Keratinocyte (primary cell): ENCODE data around the gene LEKR1. TPM values are rescaled to one million over a fixed set of nuclear protein-coding genes. Genes with fewer than 3 reads are reported as not detected.

Source experiments
- DNase-seq: peaks from one replicate; pipeline ENCODE4 v3.0.0-alpha.2; 2011; ENCODE audit warnings: low read depth, missing footprints, low spot score
- FAIRE-seq: peaks from 2 replicates; lab custom pipeline; 2011; peaks lifted over from hg19 to GRCh38; lab: Jason Lieb, UNC
- H2AFZ ChIP-seq: 2 replicates; pipeline ENCODE4 v1.6.0; 2012; ENCODE audit warnings: low read length, control low read depth, inconsistent platforms; ENCODE audit not compliant: control insufficient read depth
- H3K27ac ChIP-seq: 2 replicates; pipeline ENCODE4 v1.5.1; 2011; ENCODE audit warnings: low read length; ENCODE audit not compliant: control insufficient read depth, insufficient read depth
- H3K27me3 ChIP-seq: 3 replicates; pipeline ENCODE4 v1.6.0; 2011; ENCODE audit warnings: low read length; ENCODE audit not compliant: control insufficient read depth, insufficient read depth; ENCODE audit errors: extremely low read depth
- H3K36me3 ChIP-seq, 2 experiments: 2 replicates in 1 of 2; 3 replicates in 1 of 2; pipeline ENCODE4 v1.5.1; 2011; ENCODE audit warnings: low read length in 2 of 2, mild to moderate bottlenecking in 1 of 2; ENCODE audit not compliant: control insufficient read depth in 2 of 2, insufficient read depth in 2 of 2; ENCODE audit errors: extremely low read depth in 1 of 2
- H3K4me1 ChIP-seq: 3 replicates; pipeline ENCODE4 v1.5.1; 2011; ENCODE audit warnings: low read length; ENCODE audit not compliant: control insufficient read depth, insufficient read depth; ENCODE audit errors: extremely low read depth
- H3K4me2 ChIP-seq: 3 replicates; pipeline ENCODE4 v1.6.0; 2011; ENCODE audit warnings: low read depth, low read length; ENCODE audit not compliant: control insufficient read depth, insufficient read depth; ENCODE audit errors: extremely low read depth
- H3K4me3 ChIP-seq, 3 experiments: fragments of 200-600 bp in 1 of 3; sonication (generic) in 1 of 3; 2 replicates in 2 of 3; 3 replicates in 1 of 3; pipeline ENCODE4 v1.5.1; 2011 to 2016; ENCODE audit warnings: low read length in 3 of 3, mild to moderate bottlenecking in 3 of 3, control low read depth in 2 of 3, inconsistent platforms in 1 of 3, low read depth in 1 of 3, mixed read lengths in 1 of 3, mixed run types in 1 of 3, moderate library complexity in 1 of 3; ENCODE audit not compliant: control insufficient read depth in 2 of 3, insufficient read depth in 2 of 3; ENCODE audit errors: extremely low read depth in 1 of 3
- H3K79me2 ChIP-seq: 2 replicates; pipeline ENCODE4 v1.6.0; 2012; ENCODE audit warnings: low read length; ENCODE audit not compliant: control insufficient read depth, insufficient read depth
- H3K9ac ChIP-seq: 3 replicates; pipeline ENCODE4 v1.6.0; 2011; ENCODE audit warnings: low read length; ENCODE audit not compliant: control insufficient read depth, insufficient read depth; ENCODE audit errors: extremely low read depth
- H3K9me1 ChIP-seq: 3 replicates; pipeline ENCODE4 v1.6.0; 2011; ENCODE audit warnings: low read length; ENCODE audit not compliant: control insufficient read depth, insufficient read depth; ENCODE audit errors: extremely low read depth
- H3K9me3 ChIP-seq: 2 replicates; pipeline ENCODE4 v1.5.1; 2012; ENCODE audit warnings: low read depth, low read length; ENCODE audit not compliant: control insufficient read depth
- H4K20me1 ChIP-seq: 3 replicates; pipeline ENCODE4 v1.6.0; 2011; ENCODE audit warnings: low read length; ENCODE audit not compliant: control insufficient read depth, insufficient read depth; ENCODE audit errors: extremely low read depth
- CTCF ChIP-seq, 3 experiments: IDR thresholded peaks in 1 of 3; conservative IDR thresholded peaks in 1 of 3; optimal IDR thresholded peaks in 1 of 3; 2 replicates in 2 of 3; 3 replicates in 1 of 3; pipeline versions ENCODE3 to v1.5.1; 2011; ENCODE audit warnings: low read length in 3 of 3, mild to moderate bottlenecking in 3 of 3, moderate library complexity in 2 of 3, control low read depth in 1 of 3, inconsistent platforms in 1 of 3; ENCODE audit not compliant: insufficient read depth in 2 of 3; ENCODE audit errors: extremely low read depth in 1 of 3
- EZH2 ChIP-seq: IDR thresholded peaks from one replicate; pipeline ENCODE4 v1.6.1; 2012; ENCODE audit warnings: inconsistent platforms, mild to moderate bottlenecking, low read length, moderate library complexity
- dilution Hi-C: fragments of 300-500 bp; cut with MboI; formaldehyde crosslinking; loops from one replicate; pipeline ENCODE4 v1.7.0; 2020; ENCODE audit warnings: low sequenced_read_pairs; ENCODE audit not compliant: extremely low pct_ligation_motif_present
- polyA plus RNA-seq, 5 experiments: library from polyadenylated mRNA; depleted of rRNA in 3 of 5; stranded (reverse) in 3 of 5; stranded (forward) in 1 of 5; unstranded in 1 of 5; fragments of >200 nt; gene quantifications; 1 replicate in 1 of 5; 2 replicates in 3 of 5; 3 replicates in 1 of 5; pipeline versions ENCODE4 v1.2.1 to v1.2.3, GENCODE V29; 2011 to 2012; ENCODE audit warnings: missing spikeins in 2 of 5, low read depth in 1 of 5, low replicate concordance in 1 of 5

Gene LEKR1
- polyA plus RNA-seq, 1 donor (not counting 4 experiments of a cell fraction or from before 2014, with no cell fraction given): 0.63 TPM

GRCh38 chr3:157078131-157078810, 252.1 kb downstream of the LEKR1 start:
- Histone ChIP-seq H3K4me2 (no peak overlapping the region), H4K20me1 (no peaks in the 10 kb centered on the region), H3K36me3 (no peaks in the 10 kb centered on the region), H3K4me1 (peaks cover 20% of the 10 kb centered on the region), H3K27ac (no peak overlapping the region), H2AFZ (no peak overlapping the region), H3K4me3 (no peak overlapping the region), H3K79me2 (no peaks in the 10 kb centered on the region), H3K9ac (no peak overlapping the region), H3K9me1 (no peaks in the 10 kb centered on the region), H3K27me3 (no peaks in the 10 kb centered on the region), H3K9me3 (no peaks in the 10 kb centered on the region)
- TF ChIP-seq EZH2 (no peak), CTCF (optimal IDR thresholded peaks at IDR 0.05 in 1 of 3, IDR thresholded peaks at IDR 0.05 in 1 of 3, conservative IDR thresholded peaks at IDR 0.05 in 1 of 3; ENCODE audit: extremely low read depth in 1 of 3, insufficient read depth in 2 of 3, low read length in 3 of 3) (no peak)
- DNase-seq: no peak
- FAIRE-seq: no peak
- dilution Hi-C loops: no loop called here

GRCh38 chr3:157078811-157079185, 252.6 kb downstream of the LEKR1 start:
- Histone ChIP-seq H3K9me3 (no peaks in the 10 kb centered on the region), H3K36me3 (no peaks in the 10 kb centered on the region), H3K27me3 (no peaks in the 10 kb centered on the region), H3K4me1 (peaks cover 25% of the 10 kb centered on the region), H3K27ac (no peak overlapping the region), H2AFZ (no peak overlapping the region), H3K4me3 (no peak overlapping the region), H3K79me2 (no peaks in the 10 kb centered on the region), H3K4me2 (no peak overlapping the region), H3K9me1 (no peaks in the 10 kb centered on the region), H3K9ac (no peak overlapping the region), H4K20me1 (no peaks in the 10 kb centered on the region)
- dilution Hi-C loops: no loop called here
- no peak for TF ChIP-seq CTCF (optimal IDR thresholded peaks at IDR 0.05 in 1 of 3, IDR thresholded peaks at IDR 0.05 in 1 of 3, conservative IDR thresholded peaks at IDR 0.05 in 1 of 3; ENCODE audit: extremely low read depth in 1 of 3, insufficient read depth in 2 of 3, low read length in 3 of 3)
- no peak for TF ChIP-seq EZH2
- FAIRE-seq (no peak), DNase-seq (no peak)
